ENCODE data around the gene DEPDC5.

DNA sequence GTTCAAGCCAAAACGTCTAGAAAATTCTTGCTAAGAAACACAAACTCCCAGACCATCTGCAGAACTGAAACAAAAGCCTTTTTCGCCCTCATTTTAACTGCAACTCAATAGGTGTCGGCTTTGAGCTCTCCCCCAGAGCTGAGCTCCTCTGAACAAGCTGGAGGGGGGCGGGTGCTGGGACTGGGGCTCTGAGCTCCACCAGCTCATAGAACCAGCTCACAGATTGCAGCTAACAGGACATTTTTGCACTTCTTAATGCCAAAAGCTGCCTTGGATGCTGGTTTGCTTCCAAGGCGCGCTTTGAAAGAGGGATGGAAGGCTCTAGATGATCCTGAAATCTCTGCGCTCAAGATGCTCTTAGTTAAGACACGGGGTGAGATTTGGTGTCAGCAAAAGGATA lies 184.5 kb downstream of the DEPDC5 start:
- TF ChIP-seq EZH2 (IDR thresholded peaks at IDR 0.05; ENCODE audit: borderline replicate concordance, low read depth, low read length, poor library complexity, severe bottlenecking), result no peak
- TF ChIP-seq, protein P1, sequence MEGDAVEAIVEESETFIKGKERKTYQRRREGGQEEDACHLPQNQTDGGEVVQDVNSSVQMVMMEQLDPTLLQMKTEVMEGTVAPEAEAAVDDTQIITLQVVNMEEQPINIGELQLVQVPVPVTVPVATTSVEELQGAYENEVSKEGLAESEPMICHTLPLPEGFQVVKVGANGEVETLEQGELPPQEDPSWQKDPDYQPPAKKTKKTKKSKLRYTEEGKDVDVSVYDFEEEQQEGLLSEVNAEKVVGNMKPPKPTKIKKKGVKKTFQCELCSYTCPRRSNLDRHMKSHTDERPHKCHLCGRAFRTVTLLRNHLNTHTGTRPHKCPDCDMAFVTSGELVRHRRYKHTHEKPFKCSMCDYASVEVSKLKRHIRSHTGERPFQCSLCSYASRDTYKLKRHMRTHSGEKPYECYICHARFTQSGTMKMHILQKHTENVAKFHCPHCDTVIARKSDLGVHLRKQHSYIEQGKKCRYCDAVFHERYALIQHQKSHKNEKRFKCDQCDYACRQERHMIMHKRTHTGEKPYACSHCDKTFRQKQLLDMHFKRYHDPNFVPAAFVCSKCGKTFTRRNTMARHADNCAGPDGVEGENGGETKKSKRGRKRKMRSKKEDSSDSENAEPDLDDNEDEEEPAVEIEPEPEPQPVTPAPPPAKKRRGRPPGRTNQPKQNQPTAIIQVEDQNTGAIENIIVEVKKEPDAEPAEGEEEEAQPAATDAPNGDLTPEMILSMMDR (conservative IDR thresholded peaks at IDR 0.05; ENCODE audit: low read depth, low read length), result no peak

Data from A673 (cell line).